GM12878 (cell line): ENCODE measurements around the gene ZNF547. TPM values are rescaled to one million over a fixed set of nuclear protein-coding genes. Genes with fewer than 3 reads are reported as not detected.
"Not testable (repeated sequence)": the region's sequence is repeated elsewhere in the genome, so short reads cannot be mapped to it uniquely, and the experiment has no call there.

Experiments used
- ATAC-seq: fragments of 200-7000 bp; cut with Tn5 transposase; 3 replicates; pipeline ENCODE4 v1.9.1; 2020; ENCODE audit warnings: mild to moderate bottlenecking, moderate library complexity
- BruUV-seq: library from RNA; stranded (reverse); fragments of 400-500 nt; replicated peaks from 2 replicates; lab custom pipeline; 2021; lab: Mats Ljungman, UMichigan
- CTCF ChIA-PET: fragments of 300-600 bp; sonication (Branson Sonifier 250); formaldehyde crosslinking; extraction: SDS; loops from one replicate; lab custom pipeline; 2021; ENCODE audit warnings: inconsistent platforms; lab: Yijun Ruan, JAX
- POLR2A ChIA-PET: fragments of 350-600 bp; formaldehyde crosslinking; extraction: SDS; loops from one replicate; lab custom pipeline; 2021; ENCODE audit warnings: inconsistent platforms; lab: Charles Lee
- RAD21 ChIA-PET: fragments of 300-600 bp; sonication (Branson Sonifier 250); formaldehyde crosslinking; loops from one replicate; lab custom pipeline; 2023; ENCODE audit warnings: antibody characterized with exemption; ENCODE audit not compliant: unreplicated experiment; lab: Charles Lee
- SMC1A ChIA-PET: fragments of 300-600 bp; sonication (Branson Sonifier 250); formaldehyde crosslinking; loops from one replicate; lab custom pipeline; 2023; ENCODE audit not compliant: unreplicated experiment, uncharacterized antibody; lab: Charles Lee
- DNase-seq: peaks from one replicate; pipeline ENCODE4 v3.0.0-alpha.2; 2011; ENCODE audit warnings: low read depth, low spot score
- FAIRE-seq: peaks from 3 replicates; lab custom pipeline; 2011; peaks lifted over from hg19 to GRCh38; lab: Jason Lieb, UNC
- H2AFZ ChIP-seq: 2 replicates; pipeline ENCODE4 v1.6.0; 2011; ENCODE audit warnings: low read depth, low read length, control low read depth; ENCODE audit not compliant: control insufficient read depth
- H3K27ac ChIP-seq: 2 replicates; pipeline ENCODE4 v1.5.1; 2011; ENCODE audit warnings: control low read depth; ENCODE audit not compliant: control insufficient read depth, insufficient read depth
- H3K27me3 ChIP-seq, 2 experiments: replicated peaks in 1 of 2; 2 replicates each; pipeline versions ENCODE4 v1.6.0 to v1.6.1; 2011; ENCODE audit warnings: low read length in 1 of 2; ENCODE audit not compliant: control insufficient read depth in 2 of 2, insufficient read depth in 2 of 2
- H3K36me3 ChIP-seq, 2 experiments: 2 replicates each; pipeline ENCODE4 v1.5.1; 2011; ENCODE audit warnings: low read length in 1 of 2; ENCODE audit not compliant: control insufficient read depth in 2 of 2, insufficient read depth in 2 of 2
- H3K4me1 ChIP-seq: 2 replicates; pipeline ENCODE4 v1.6.1; 2011; ENCODE audit warnings: mild to moderate bottlenecking, low read length, moderate library complexity, mixed read lengths; ENCODE audit not compliant: control insufficient read depth, insufficient read depth
- H3K4me2 ChIP-seq: 2 replicates; pipeline ENCODE4 v1.6.0; 2011; ENCODE audit warnings: control low read depth; ENCODE audit not compliant: control insufficient read depth, insufficient read depth
- H3K4me3 ChIP-seq: fragments of 200-600 bp; sonication (generic); 2 replicates; pipeline ENCODE4 v1.5.1; 2016
- H3K79me2 ChIP-seq: 2 replicates; pipeline ENCODE4 v1.6.0; 2011; ENCODE audit warnings: low read length; ENCODE audit not compliant: control insufficient read depth, insufficient read depth
- H3K9ac ChIP-seq: 2 replicates; pipeline ENCODE4 v1.8.0; 2011; ENCODE audit warnings: low read length, control low read depth, mixed read lengths; ENCODE audit not compliant: control insufficient read depth, insufficient read depth
- H3K9me3 ChIP-seq: replicated peaks from 3 replicates; pipeline ENCODE4 v1.5.1; 2011; ENCODE audit warnings: mild to moderate bottlenecking, low read length; ENCODE audit not compliant: control insufficient read depth, insufficient read depth
- H4K20me1 ChIP-seq: 2 replicates; pipeline ENCODE4 v1.6.0; 2011; ENCODE audit not compliant: control insufficient read depth, insufficient read depth
- CBFB ChIP-seq: IDR thresholded peaks from 2 replicates; pipeline ENCODE4 v1.6.1; 2016; ENCODE audit warnings: antibody characterized with exemption, low read depth
- DPF2 ChIP-seq: fragments of 450-650 bp; IDR thresholded peaks from 2 replicates; pipeline ENCODE4 v1.6.1; 2017; ENCODE audit warnings: mild to moderate bottlenecking
- HCFC1 ChIP-seq: fragments of 150-350 bp; IDR thresholded peaks from 2 replicates; pipeline ENCODE4 v1.6.1; 2014; ENCODE audit warnings: low read length
- HDAC6 ChIP-seq: fragments of 200-600 bp; sonication (generic); IDR thresholded peaks from one replicate; pipeline ENCODE4 v1.8.0; 2017; ENCODE audit warnings: antibody characterized with exemption; ENCODE audit not compliant: unreplicated experiment
- KLF5 ChIP-seq: fragments of 450-650 bp; IDR thresholded peaks from 2 replicates; pipeline ENCODE4 v1.6.1; 2014; ENCODE audit warnings: mild to moderate bottlenecking; ENCODE audit not compliant: partially characterized antibody
- NR2C1 ChIP-seq: fragments of 450-650 bp; IDR thresholded peaks from 2 replicates; pipeline ENCODE4 v1.6.1; 2017; ENCODE audit warnings: antibody characterized with exemption, mild to moderate bottlenecking, moderate library complexity
- NR2C2 ChIP-seq: IDR thresholded peaks from 2 replicates; pipeline ENCODE4 v1.6.1; 2011; ENCODE audit warnings: borderline replicate concordance, low read depth; ENCODE audit not compliant: control insufficient read depth, insufficient read length
- RUNX3 ChIP-seq: IDR thresholded peaks from 2 replicates; pipeline ENCODE4 v1.6.1; 2012; ENCODE audit warnings: low read length, inconsistent platforms
- SMARCA5 ChIP-seq: fragments of 450-650 bp; IDR thresholded peaks from 2 replicates; pipeline ENCODE4 v1.6.1; 2017; ENCODE audit warnings: mild to moderate bottlenecking
- SMC3 ChIP-seq: IDR thresholded peaks from 2 replicates; pipeline ENCODE4 v1.6.1; 2011; ENCODE audit warnings: low read length, improper control_type of control experiment, borderline replicate concordance
- TAF1 ChIP-seq: IDR thresholded peaks from 2 replicates; pipeline ENCODE4 v1.6.1; 2011; ENCODE audit warnings: mild to moderate bottlenecking, low read depth, low read length, borderline replicate concordance
- ZNF207 ChIP-seq: fragments of 450-650 bp; IDR thresholded peaks from 2 replicates; pipeline ENCODE4 v1.6.1; 2014; ENCODE audit warnings: antibody characterized with exemption, mild to moderate bottlenecking, borderline replicate concordance
- WGBS: methylation state at CpG from one replicate; pipeline ENCODE4 v1.1.6; 2016; ENCODE audit warnings: low lambda C conversion rate; ENCODE audit not compliant: insufficient replicate concordance, insufficient coverage; ENCODE audit errors: missing lambda C conversion rate; 5-methylcytosine and 5-hydroxymethylcytosine counted together
- in situ Hi-C: fragments of 300-500 bp; cut with MboI; formaldehyde crosslinking; loops from 9 replicates; pipeline ENCODE4 v1.14.3; 2018; ENCODE audit warnings: mixed read lengths
- intact Hi-C: fragments of 100-400 bp; cut with micrococcal nuclease; formaldehyde crosslinking; loops from one replicate; pipeline ENCODE4 v1.14.2; 2022; ENCODE audit not compliant: unreplicated experiment
- polyA plus RNA-seq, 11 experiments: library from polyadenylated mRNA; depleted of rRNA in 4 of 11; unstranded in 6 of 11; stranded (reverse) in 5 of 11; fragments of >200 nt; fragmentation: Nextera tagmentation in 4 of 11; fragmentation: Illumina TruSeq in 1 of 11; extraction: Ambion mirVana in 4 of 11; extraction: Trizol in 1 of 11; gene quantifications; 1 replicate in 1 of 11; 2 replicates in 10 of 11; pipeline versions ENCODE4 v1.2.1 to v1.2.3, GENCODE V29; 2011 to 2016; ENCODE audit warnings: inconsistent platforms in 2 of 11, missing spikeins in 2 of 11, low read depth in 1 of 11
- total RNA-seq, 4 experiments: library from RNA; depleted of rRNA in 3 of 4; stranded (reverse); fragments of >200 nt in 3 of 4; fragmentation: Illumina TruSeq in 1 of 4; extraction: Trizol in 1 of 4; gene quantifications; 2 replicates each; pipeline versions ENCODE4 v1.2.1 to v1.2.3, GENCODE V29; 2013 to 2021
- TF ChIP-seq, protein P1 (sequence below): fragments of 450-650 bp; formaldehyde crosslinking; IDR thresholded peaks from 2 replicates; pipeline ENCODE4 v1.4.0; 2022; ENCODE audit warnings: mild to moderate bottlenecking, moderate library complexity

Gene ZNF547
- total and polyA plus RNA-seq, 10 of the 15 experiments (the other 5 are each of a cell fraction or from before 2014, with no cell fraction given): 2.3 to 6.0 (median 3.3) TPM

DNA sequence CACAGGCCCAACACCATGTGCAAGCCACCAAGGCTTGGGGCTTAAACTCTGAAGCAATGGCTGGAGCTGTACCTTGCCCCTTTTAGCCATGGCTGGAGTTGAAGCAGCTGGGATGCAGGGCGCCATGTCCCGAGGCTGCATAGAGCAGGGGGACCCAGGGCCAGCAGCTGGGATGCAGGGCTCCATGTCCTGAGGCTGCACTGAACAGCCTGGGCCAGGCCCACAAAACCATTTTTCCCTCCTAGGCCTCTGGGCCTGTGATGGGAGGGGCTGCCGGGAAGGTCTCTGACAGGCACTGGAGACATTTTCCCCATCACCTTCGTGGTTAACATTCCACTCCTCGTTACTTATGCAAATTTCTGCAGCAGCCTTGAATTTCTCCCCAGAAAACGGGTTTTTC is 10.8 kb downstream of the ZNF547 start:
- intact Hi-C loops: no loop called here
- SMC1A ChIA-PET: no interaction called here
- Histone ChIP-seq H3K27me3 (no peaks in the 10 kb centered on the region), H3K36me3 (peaks cover 2 to 5% of the 10 kb centered on the region in 2 experiments; a peak in 2 of 4 replicates), H4K20me1 (no peaks in the 10 kb centered on the region), H3K9me3 (peaks cover 20% of the 10 kb centered on the region), H3K4me3 (no peak overlapping the region)
- FAIRE-seq: no peak
- TF ChIP-seq, protein P1, sequence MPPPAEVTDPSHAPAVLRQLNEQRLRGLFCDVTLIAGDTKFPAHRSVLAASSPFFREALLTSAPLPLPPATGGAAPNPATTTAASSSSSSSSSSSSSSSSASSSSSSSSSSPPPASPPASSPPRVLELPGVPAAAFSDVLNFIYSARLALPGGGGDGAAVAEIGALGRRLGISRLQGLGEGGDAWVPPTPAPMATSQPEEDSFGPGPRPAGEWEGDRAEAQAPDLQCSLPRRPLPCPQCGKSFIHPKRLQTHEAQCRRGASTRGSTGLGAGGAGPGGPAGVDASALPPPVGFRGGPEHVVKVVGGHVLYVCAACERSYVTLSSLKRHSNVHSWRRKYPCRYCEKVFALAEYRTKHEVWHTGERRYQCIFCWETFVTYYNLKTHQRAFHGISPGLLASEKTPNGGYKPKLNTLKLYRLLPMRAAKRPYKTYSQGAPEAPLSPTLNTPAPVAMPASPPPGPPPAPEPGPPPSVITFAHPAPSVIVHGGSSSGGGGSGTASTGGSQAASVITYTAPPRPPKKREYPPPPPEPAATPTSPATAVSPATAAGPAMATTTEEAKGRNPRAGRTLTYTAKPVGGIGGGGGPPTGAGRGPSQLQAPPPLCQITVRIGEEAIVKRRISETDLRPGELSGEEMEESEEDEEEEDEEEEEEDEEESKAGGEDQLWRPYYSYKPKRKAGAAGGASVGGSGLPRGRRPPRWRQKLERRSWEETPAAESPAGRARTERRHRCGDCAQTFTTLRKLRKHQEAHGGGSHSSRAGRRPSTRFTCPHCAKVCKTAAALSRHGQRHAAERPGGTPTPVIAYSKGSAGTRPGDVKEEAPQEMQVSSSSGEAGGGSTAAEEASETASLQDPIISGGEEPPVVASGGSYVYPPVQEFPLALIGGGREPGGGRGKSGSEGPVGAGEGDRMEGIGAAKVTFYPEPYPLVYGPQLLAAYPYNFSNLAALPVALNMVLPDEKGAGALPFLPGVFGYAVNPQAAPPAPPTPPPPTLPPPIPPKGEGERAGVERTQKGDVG (CRISPR knock-in tag): no peak
- TF ChIP-seq NR2C2 (no peak), ZNF207 (no peak), RUNX3 (no peak), TAF1 (no peak), HDAC6 (no peak), SMARCA5 (no peak), NR2C1 (no peak), DPF2 (no peak), HCFC1 (no peak), KLF5 (no peak), CBFB (no peak), SMC3 (no peak)
- TF ChIP-seq, all 136 proteins: peak for 0
- WGBS: 96% methylated on average over 6 of the region's 6 CpGs
- Histone ChIP-seq H3K79me2 (no peaks in the 10 kb centered on the region), H3K27ac (no peak overlapping the region), H3K4me1 (no peaks in the 10 kb centered on the region), H3K9ac (no peak overlapping the region), H3K4me2 (no peak overlapping the region), H2AFZ (no peak overlapping the region)
- in situ Hi-C loops: no loop called here
- ChIA-PET CTCF (no interaction called here), POLR2A (no interaction called here), RAD21 (no interaction called here)
- DNase-seq: no peak
- BruUV-seq: no TSS peak
- no peak for ATAC-seq

DNA sequence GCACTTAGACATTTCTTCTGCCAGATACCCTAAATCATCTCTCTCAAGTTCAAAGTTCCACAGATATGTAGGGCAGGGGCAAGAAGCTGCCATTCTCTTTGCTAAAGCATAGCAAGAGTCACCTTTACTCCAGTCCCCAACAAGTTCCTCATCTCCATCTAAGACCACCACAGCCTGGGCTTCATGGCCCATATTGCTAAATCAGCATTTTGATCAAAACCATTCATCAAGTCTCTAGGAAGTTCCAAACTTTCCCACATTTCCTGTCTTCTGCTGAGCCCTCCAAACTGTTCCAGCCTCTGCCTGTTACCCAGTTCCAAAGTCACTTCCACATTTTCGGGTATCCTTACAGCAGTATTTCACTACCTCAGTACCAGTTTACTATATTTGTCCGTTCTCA is 11.3 kb downstream of the ZNF547 start:
- FAIRE-seq, H3K36me3 ChIP-seq, DNase-seq, H3K9ac ChIP-seq, H3K4me1 ChIP-seq, H3K27ac ChIP-seq, H2AFZ ChIP-seq, ATAC-seq, H3K27me3 ChIP-seq, H3K79me2 ChIP-seq, H3K4me3 ChIP-seq, intact Hi-C loops, in situ Hi-C loops, H4K20me1 ChIP-seq, CTCF ChIA-PET, H3K4me2 ChIP-seq, BruUV-seq, POLR2A ChIA-PET, RAD21 ChIA-PET, SMC1A ChIA-PET: not testable (repeated sequence)
- 98% methylated on average over 2 of the region's 2 CpGs for WGBS
- peaks cover 20% of the 10 kb centered on the region for H3K9me3 ChIP-seq
